Measurements from ENCODE around the gene ADAMTS12.

The ADAMTS12 gene

GRCh38 chr5:33755231-33755630, 136.6 kb downstream of the ADAMTS12 start:
- DNase-seq (ENCODE audit: low spot score) = no peak

- DNase-seq (ENCODE audit: low spot score) = no peak
Measured at GRCh38 chr5:33753704-33754103, 138.1 kb downstream of the ADAMTS12 start.

- no peak for DNase-seq (ENCODE audit: low spot score)
Measured at GRCh38 chr5:33748754-33749153, 143.0 kb downstream of the ADAMTS12 start.

DNA sequence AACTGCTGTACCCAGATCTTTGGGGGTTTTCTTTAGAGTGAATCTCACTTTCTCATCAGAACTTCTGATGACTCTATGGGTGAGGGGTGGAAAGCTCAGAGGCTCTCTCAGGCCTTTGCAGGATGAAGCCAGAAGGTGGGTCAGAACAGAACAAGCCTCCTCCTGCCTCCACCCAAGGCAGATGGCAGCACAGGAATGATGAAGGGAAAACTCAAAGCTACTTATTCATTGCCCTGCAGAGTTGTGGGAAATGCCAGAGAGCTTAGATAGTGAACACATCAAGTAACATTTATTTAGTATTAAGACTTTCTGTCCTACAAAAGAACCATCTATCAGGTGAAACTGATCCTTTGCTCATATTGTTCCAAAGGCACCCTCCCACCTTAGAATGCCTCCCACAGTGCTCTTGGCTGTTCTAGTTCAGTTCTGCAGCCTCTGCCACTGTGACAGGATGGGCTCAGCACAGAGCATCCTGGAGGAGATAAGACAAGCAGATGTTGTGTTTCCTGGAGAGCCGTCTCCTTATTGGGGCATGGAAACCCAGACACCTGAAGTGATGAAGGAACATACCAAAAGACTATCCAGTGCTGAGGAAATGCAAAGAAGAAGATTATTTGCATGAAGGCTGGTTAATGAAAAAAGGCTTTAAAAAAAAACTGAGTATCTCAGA, 146.6 kb downstream of the ADAMTS12 start:
- no peak for DNase-seq (ENCODE audit: low spot score)

DNA sequence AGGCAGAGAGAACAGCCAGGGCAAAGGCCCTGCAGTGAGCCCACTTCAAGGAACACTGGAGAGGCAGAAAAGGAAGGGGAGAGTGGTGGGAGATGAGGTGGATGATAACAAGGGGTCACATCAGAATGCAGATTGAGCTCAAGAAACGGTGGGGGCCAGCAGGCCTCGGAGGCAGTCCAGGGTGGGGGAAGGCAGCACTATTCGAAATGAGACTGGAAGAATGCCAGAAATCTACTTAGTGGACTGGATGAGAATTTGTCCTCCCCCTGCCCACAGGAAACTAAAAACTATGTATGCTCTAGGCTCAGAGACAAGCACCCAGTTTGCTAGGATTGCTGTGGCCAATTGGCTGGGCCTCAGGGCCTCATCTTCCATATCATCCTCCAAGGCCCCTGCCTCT, 148.7 kb downstream of the ADAMTS12 start:
- no peak for DNase-seq (ENCODE audit: low spot score)

GRCh38 chr5:33742181-33742580, 149.6 kb downstream of the ADAMTS12 start:
- no peak for DNase-seq (ENCODE audit: low spot score)

GRCh38 chr5:33738967-33739366, 152.8 kb downstream of the ADAMTS12 start:
- no peak for DNase-seq (ENCODE audit: low spot score)

GRCh38 chr5:33738097-33738496, 153.7 kb downstream of the ADAMTS12 start:
- no peak for DNase-seq (ENCODE audit: low spot score)

GRCh38 chr5:33737697-33738096, 154.1 kb downstream of the ADAMTS12 start:
- no peak for DNase-seq (ENCODE audit: low spot score)

GRCh38 chr5:33737284-33737683, 154.5 kb downstream of the ADAMTS12 start:
- DNase-seq (ENCODE audit: low spot score) = no peak

- DNase-seq (ENCODE audit: low spot score) = peak; percentile 83
Measured at GRCh38 chr5:33736510-33736909, 155.3 kb downstream of the ADAMTS12 start.

DNA sequence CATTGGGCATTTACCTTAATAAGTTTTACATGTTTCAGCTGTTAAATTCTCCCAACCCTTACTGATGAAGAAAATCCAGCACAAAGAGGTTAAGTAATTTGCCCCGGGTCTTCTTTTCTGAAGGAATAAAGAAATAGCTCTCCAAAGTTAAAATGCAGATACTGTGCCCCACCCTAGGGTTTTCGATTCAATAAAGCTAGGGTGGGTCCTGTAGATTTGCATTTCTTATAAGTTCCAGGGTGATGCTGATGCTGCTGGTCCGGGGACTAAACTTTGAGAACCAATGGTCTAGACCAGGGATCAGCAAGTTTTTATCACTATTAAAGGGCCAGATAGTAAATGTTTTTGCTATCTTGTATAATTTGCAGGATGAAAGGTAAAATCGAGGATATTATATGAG, 156.7 kb downstream of the ADAMTS12 start:
- no peak for DNase-seq (ENCODE audit: low spot score)

DNA sequence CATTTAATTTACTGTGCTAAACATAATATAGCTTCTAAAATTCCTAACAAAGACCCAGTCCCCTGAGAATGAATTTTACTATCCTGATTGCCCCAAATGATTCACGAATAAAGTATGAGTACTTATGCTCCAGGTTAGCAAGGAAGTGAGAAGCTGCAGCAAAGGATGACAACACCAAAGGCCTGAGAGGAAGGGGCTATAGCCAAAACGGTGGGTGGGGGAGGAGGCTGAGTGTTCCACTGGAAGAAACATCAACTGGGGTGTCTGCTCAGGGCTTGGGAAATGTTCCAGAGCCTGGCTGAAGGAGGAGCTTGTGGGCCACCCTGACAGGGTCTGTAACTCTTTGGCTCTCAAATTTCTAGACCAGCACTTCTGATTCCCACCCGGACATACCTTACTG, 157.3 kb downstream of the ADAMTS12 start:
- no peak for DNase-seq (ENCODE audit: low spot score)

GRCh38 chr5:33733225-33733624, 158.6 kb downstream of the ADAMTS12 start:
- no peak for DNase-seq (ENCODE audit: low spot score)

DNA sequence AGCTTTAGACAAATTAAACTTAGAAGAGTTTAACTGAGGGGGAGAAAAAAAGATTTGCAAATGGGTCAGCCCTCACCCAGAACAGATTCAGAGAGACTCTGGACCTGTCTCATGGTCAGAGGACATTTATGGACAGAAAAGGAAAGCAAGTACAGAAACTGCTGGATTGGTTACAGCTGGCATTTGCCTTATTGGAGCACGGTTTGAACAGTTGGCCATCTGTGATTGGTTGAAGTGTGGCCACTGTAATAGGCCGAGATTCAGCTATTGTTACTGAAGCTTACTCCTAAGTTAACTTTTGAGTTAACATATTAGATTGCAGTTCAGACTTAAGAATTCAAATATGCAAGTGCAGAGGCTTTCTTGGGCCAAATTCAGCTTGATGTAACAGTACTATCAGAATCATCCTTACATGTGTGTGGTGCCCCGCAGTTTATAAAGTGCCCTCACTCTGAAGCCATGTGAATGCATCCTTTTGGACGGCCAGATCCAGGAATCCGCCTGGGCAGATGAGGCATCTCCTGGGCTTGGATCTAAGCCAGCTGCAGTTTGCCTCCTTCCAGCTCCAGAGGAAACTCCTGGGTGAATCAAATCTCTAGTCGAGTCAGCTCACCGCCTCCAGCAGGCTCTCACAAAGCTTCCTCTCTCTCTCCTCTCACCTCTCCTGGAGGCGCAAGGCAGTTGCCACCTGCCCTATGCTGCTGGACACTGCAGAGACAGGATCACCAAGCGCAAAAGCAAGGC, 165.2 kb downstream of the ADAMTS12 start:
- peak; percentile 23 for DNase-seq (ENCODE audit: low spot score)

DNA sequence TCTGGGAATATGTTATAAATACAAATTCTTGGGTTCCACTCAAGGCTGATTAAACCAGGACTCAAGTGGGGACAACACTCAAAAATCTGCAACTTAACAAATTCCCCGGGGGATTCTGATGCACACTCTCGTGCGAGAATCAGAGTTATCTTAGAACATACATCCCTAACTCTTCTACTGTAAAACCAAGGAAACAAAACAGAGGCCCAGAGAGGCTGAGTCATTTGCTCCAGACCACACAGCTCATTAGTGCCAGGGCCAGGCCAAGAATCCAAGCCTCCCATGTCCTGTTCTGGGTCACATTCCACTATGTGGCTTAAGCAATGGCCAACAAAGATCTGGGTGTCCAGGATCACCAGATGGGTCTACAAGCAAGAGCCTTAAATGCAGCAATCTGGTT, 166.0 kb downstream of the ADAMTS12 start:
- peak; percentile 55 for DNase-seq (ENCODE audit: low spot score)

GRCh38 chr5:33721491-33722200, 170.1 kb downstream of the ADAMTS12 start:
- DNase-seq (ENCODE audit: low spot score) = no peak

DNA sequence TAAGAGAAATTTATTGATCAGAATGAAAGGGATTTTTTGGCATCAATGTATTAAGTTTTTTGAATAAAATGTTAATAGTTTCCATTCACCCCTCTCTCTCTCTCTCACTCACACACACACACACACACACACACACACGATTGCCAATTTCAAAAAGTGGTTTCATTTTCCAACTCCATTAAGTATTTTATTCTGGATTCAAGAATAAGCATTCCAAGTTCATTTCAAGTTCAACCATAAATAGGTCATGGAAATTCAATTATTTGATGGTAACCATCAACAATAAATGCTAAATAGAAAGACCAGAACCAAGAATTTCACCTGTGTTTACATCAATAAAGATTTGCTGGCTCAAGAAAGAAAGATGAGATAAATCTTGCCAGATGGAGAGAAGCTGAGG, 171.6 kb downstream of the ADAMTS12 start:
- DNase-seq (ENCODE audit: low spot score) = no peak

DNA sequence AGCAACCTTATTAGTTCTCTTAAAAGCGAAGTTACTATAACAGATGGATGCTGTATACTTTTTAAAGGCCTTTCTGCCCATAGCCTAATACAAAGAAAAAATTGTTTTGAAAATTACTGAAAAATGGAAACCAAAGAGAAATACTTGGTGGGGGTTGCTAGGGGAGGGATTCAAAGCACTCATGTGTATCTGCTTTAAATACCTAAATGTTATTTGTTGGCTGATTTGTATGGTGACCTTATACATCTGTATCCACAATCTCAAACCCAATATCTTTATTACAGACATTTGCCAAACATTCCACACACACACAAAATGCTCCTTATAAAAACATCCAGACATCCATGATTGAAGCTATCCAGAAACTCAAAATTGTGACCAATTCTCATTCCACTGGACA, 172.0 kb downstream of the ADAMTS12 start:
- DNase-seq (ENCODE audit: low spot score) = no peak

- no peak for DNase-seq (ENCODE audit: low spot score)
Measured at GRCh38 chr5:33715661-33716060, 176.1 kb downstream of the ADAMTS12 start.

- no peak for DNase-seq (ENCODE audit: low spot score)
Measured at GRCh38 chr5:33713136-33713765, 178.5 kb downstream of the ADAMTS12 start.

GRCh38 chr5:33712664-33713063, 179.1 kb downstream of the ADAMTS12 start:
- DNase-seq (ENCODE audit: low spot score) = no peak

Data from AG08395 (cell line).